ENCODE data around the gene SLC16A2. TPM values are rescaled to one million over a fixed set of nuclear protein-coding genes. Genes with fewer than 3 reads are reported as not detected.

Gene SLC16A2
- total RNA-seq, 4 donors from 2014 or later: 0.99 to 6.7 (median 2.9) TPM

GRCh38 chrX:74525116-74525515 is 103.8 kb downstream of the SLC16A2 start:
- Histone ChIP-seq H3K9me3 (no peaks in the 10 kb centered on the region), H3K27me3 (no peaks in the 10 kb centered on the region), H3K4me3 (no peak overlapping the region), H3K27ac (no peak overlapping the region), H3K36me3 (no peaks in the 10 kb centered on the region), H3K4me1 (no peaks in the 10 kb centered on the region)
- TF ChIP-seq CTCF (IDR thresholded peaks at IDR 0.05): no peak
- no peak for TF ChIP-seq POLR2A (IDR thresholded peaks at IDR 0.05)
- intact Hi-C loops (cut with DNase I): no loop called here
- no peak for DNase-seq

GRCh38 chrX:74526764-74527163 is 105.5 kb downstream of the SLC16A2 start:
- 40% methylated on average over 1 of the region's 1 CpG; no CpG with 5 or more reads in 1 of the 2 donors for WGBS, 2 donors
- H3K4me3 ChIP-seq: no peak overlapping the region
- no peaks in the 10 kb centered on the region for H3K27me3 ChIP-seq
- no peak overlapping the region for H3K27ac ChIP-seq
- intact Hi-C loops (cut with DNase I): no loop called here
- no peak for TF ChIP-seq CTCF (IDR thresholded peaks at IDR 0.05)
- no peak for TF ChIP-seq POLR2A (IDR thresholded peaks at IDR 0.05)
- no peaks in the 10 kb centered on the region for H3K4me1 ChIP-seq
- no peaks in the 10 kb centered on the region for H3K36me3 ChIP-seq
- H3K9me3 ChIP-seq: no peaks in the 10 kb centered on the region
- no peak for DNase-seq

- no peak overlapping the region for H3K4me3 ChIP-seq
- H3K36me3 ChIP-seq: no peaks in the 10 kb centered on the region
- H3K27ac ChIP-seq: no peak overlapping the region
- DNase-seq: no peak
- no peaks in the 10 kb centered on the region for H3K27me3 ChIP-seq
- intact Hi-C loops (cut with DNase I): no loop called here
- WGBS, 2 donors: 67 to 75% methylated on average over 1 to 4 of the region's 4 CpGs
- no peaks in the 10 kb centered on the region for H3K4me1 ChIP-seq
- TF ChIP-seq CTCF (IDR thresholded peaks at IDR 0.05) (no peak), POLR2A (IDR thresholded peaks at IDR 0.05) (no peak)
- no peaks in the 10 kb centered on the region for H3K9me3 ChIP-seq
Measured at GRCh38 chrX:74527350-74527749, 106.1 kb downstream of the SLC16A2 start.

- no peaks in the 10 kb centered on the region for H3K27me3 ChIP-seq
- no peaks in the 10 kb centered on the region for H3K36me3 ChIP-seq
- H3K4me1 ChIP-seq: no peaks in the 10 kb centered on the region
- no peak overlapping the region for H3K27ac ChIP-seq
- TF ChIP-seq POLR2A (IDR thresholded peaks at IDR 0.05) (no peak), CTCF (IDR thresholded peaks at IDR 0.05) (no peak)
- H3K4me3 ChIP-seq: no peak overlapping the region
- no peaks in the 10 kb centered on the region for H3K9me3 ChIP-seq
- 85 to 91% methylated on average over 4 to 6 of the region's 6 CpGs for WGBS, 2 donors
- no peak for DNase-seq
- intact Hi-C loops (cut with DNase I): no loop called here
Measured at GRCh38 chrX:74529311-74529710, 108.0 kb downstream of the SLC16A2 start.

GRCh38 chrX:74531081-74531480 is 109.8 kb downstream of the SLC16A2 start:
- Histone ChIP-seq H3K36me3 (no peaks in the 10 kb centered on the region), H3K4me1 (peaks cover 0 to 11% (median 0%) of the 10 kb centered on the region in 3 donors), H3K4me3 (no peak overlapping the region), H3K27me3 (no peaks in the 10 kb centered on the region), H3K27ac (no peak overlapping the region), H3K9me3 (no peaks in the 10 kb centered on the region)
- WGBS, 2 donors: 82 to 95% methylated on average over 4 to 7 of the region's 7 CpGs
- TF ChIP-seq CTCF (IDR thresholded peaks at IDR 0.05) (no peak), POLR2A (IDR thresholded peaks at IDR 0.05) (no peak)
- DNase-seq: no peak
- intact Hi-C loops (cut with DNase I): no loop called here

All from esophagus squamous epithelium (tissue), 5 donors.